GM12878 (cell line): ENCODE results near the gene CFAP61. TPM values are rescaled to one million over a fixed set of nuclear protein-coding genes. Genes with fewer than 3 reads are reported as not detected.

Source experiments
- ATAC-seq: fragments of 200-7000 bp; cut with Tn5 transposase; 3 replicates; pipeline ENCODE4 v1.9.1; 2020; ENCODE audit warnings: mild to moderate bottlenecking, moderate library complexity
- BruUV-seq: library from RNA; stranded (reverse); fragments of 400-500 nt; replicated peaks from 2 replicates; lab custom pipeline; 2021; lab: Mats Ljungman, UMichigan
- CTCF ChIA-PET: fragments of 300-600 bp; sonication (Branson Sonifier 250); formaldehyde crosslinking; extraction: SDS; loops from one replicate; lab custom pipeline; 2021; ENCODE audit warnings: inconsistent platforms; lab: Yijun Ruan, JAX
- POLR2A ChIA-PET: fragments of 350-600 bp; formaldehyde crosslinking; extraction: SDS; loops from one replicate; lab custom pipeline; 2021; ENCODE audit warnings: inconsistent platforms; lab: Charles Lee
- RAD21 ChIA-PET: fragments of 300-600 bp; sonication (Branson Sonifier 250); formaldehyde crosslinking; loops from one replicate; lab custom pipeline; 2023; ENCODE audit warnings: antibody characterized with exemption; ENCODE audit not compliant: unreplicated experiment; lab: Charles Lee
- SMC1A ChIA-PET: fragments of 300-600 bp; sonication (Branson Sonifier 250); formaldehyde crosslinking; loops from one replicate; lab custom pipeline; 2023; ENCODE audit not compliant: unreplicated experiment, uncharacterized antibody; lab: Charles Lee
- DNase-seq: peaks from one replicate; pipeline ENCODE4 v3.0.0-alpha.2; 2011; ENCODE audit warnings: low read depth, low spot score
- FAIRE-seq: peaks from 3 replicates; lab custom pipeline; 2011; peaks lifted over from hg19 to GRCh38; lab: Jason Lieb, UNC
- H2AFZ ChIP-seq: 2 replicates; pipeline ENCODE4 v1.6.0; 2011; ENCODE audit warnings: low read depth, low read length, control low read depth; ENCODE audit not compliant: control insufficient read depth
- H3K27ac ChIP-seq: 2 replicates; pipeline ENCODE4 v1.5.1; 2011; ENCODE audit warnings: control low read depth; ENCODE audit not compliant: control insufficient read depth, insufficient read depth
- H3K27me3 ChIP-seq, 2 experiments: replicated peaks in 1 of 2; 2 replicates each; pipeline versions ENCODE4 v1.6.0 to v1.6.1; 2011; ENCODE audit warnings: low read length in 1 of 2; ENCODE audit not compliant: control insufficient read depth in 2 of 2, insufficient read depth in 2 of 2
- H3K36me3 ChIP-seq, 2 experiments: 2 replicates each; pipeline ENCODE4 v1.5.1; 2011; ENCODE audit warnings: low read length in 1 of 2; ENCODE audit not compliant: control insufficient read depth in 2 of 2, insufficient read depth in 2 of 2
- H3K4me1 ChIP-seq: 2 replicates; pipeline ENCODE4 v1.6.1; 2011; ENCODE audit warnings: mild to moderate bottlenecking, low read length, moderate library complexity, mixed read lengths; ENCODE audit not compliant: control insufficient read depth, insufficient read depth
- H3K4me2 ChIP-seq: 2 replicates; pipeline ENCODE4 v1.6.0; 2011; ENCODE audit warnings: control low read depth; ENCODE audit not compliant: control insufficient read depth, insufficient read depth
- H3K4me3 ChIP-seq: fragments of 200-600 bp; sonication (generic); 2 replicates; pipeline ENCODE4 v1.5.1; 2016
- H3K79me2 ChIP-seq: 2 replicates; pipeline ENCODE4 v1.6.0; 2011; ENCODE audit warnings: low read length; ENCODE audit not compliant: control insufficient read depth, insufficient read depth
- H3K9ac ChIP-seq: 2 replicates; pipeline ENCODE4 v1.8.0; 2011; ENCODE audit warnings: low read length, control low read depth, mixed read lengths; ENCODE audit not compliant: control insufficient read depth, insufficient read depth
- H3K9me3 ChIP-seq: replicated peaks from 3 replicates; pipeline ENCODE4 v1.5.1; 2011; ENCODE audit warnings: mild to moderate bottlenecking, low read length; ENCODE audit not compliant: control insufficient read depth, insufficient read depth
- H4K20me1 ChIP-seq: 2 replicates; pipeline ENCODE4 v1.6.0; 2011; ENCODE audit not compliant: control insufficient read depth, insufficient read depth
- ASH2L ChIP-seq: fragments of 300-600, 200-600 bp; sonication (generic); IDR thresholded peaks from 2 replicates; pipeline ENCODE4 v1.6.1; 2017; ENCODE audit warnings: low read depth, mild to moderate bottlenecking, borderline replicate concordance
- BCL11A ChIP-seq: IDR thresholded peaks from 2 replicates; pipeline ENCODE4 v1.6.1; 2011; ENCODE audit warnings: low read depth, low read length
- MAX ChIP-seq: IDR thresholded peaks from 2 replicates; pipeline ENCODE4 v1.6.1; 2012; ENCODE audit warnings: low read depth, low read length, improper control_type of control experiment
- NBN ChIP-seq: fragments of 450-650 bp; IDR thresholded peaks from 2 replicates; pipeline ENCODE4 v1.6.1; 2016
- NFIC ChIP-seq: IDR thresholded peaks from 2 replicates; pipeline ENCODE4 v1.6.1; 2012; ENCODE audit warnings: low read depth, mild to moderate bottlenecking, inconsistent platforms, low read length, moderate library complexity
- PKNOX1 ChIP-seq: fragments of 450-650 bp; IDR thresholded peaks from 2 replicates; pipeline ENCODE4 v1.6.1; 2016; ENCODE audit warnings: mild to moderate bottlenecking
- RAD51 ChIP-seq: fragments of 450-650 bp; IDR thresholded peaks from 2 replicates; pipeline ENCODE4 v1.6.1; 2016; ENCODE audit warnings: moderate library complexity, mild to moderate bottlenecking, inconsistent platforms
- REST ChIP-seq: IDR thresholded peaks from 2 replicates; pipeline ENCODE4 v1.6.1; 2012; ENCODE audit warnings: mild to moderate bottlenecking, low read depth, low read length
- SPI1 ChIP-seq: IDR thresholded peaks from 2 replicates; pipeline ENCODE4 v1.6.1; 2011; ENCODE audit warnings: low read depth, mild to moderate bottlenecking, low read length, moderate library complexity, borderline replicate concordance; ENCODE audit not compliant: insufficient read depth
- WGBS: methylation state at CpG from one replicate; pipeline ENCODE4 v1.1.6; 2016; ENCODE audit warnings: low lambda C conversion rate; ENCODE audit not compliant: insufficient replicate concordance, insufficient coverage; ENCODE audit errors: missing lambda C conversion rate; 5-methylcytosine and 5-hydroxymethylcytosine counted together
- in situ Hi-C: fragments of 300-500 bp; cut with MboI; formaldehyde crosslinking; loops from 9 replicates; pipeline ENCODE4 v1.14.3; 2018; ENCODE audit warnings: mixed read lengths
- intact Hi-C: fragments of 100-400 bp; cut with micrococcal nuclease; formaldehyde crosslinking; loops from one replicate; pipeline ENCODE4 v1.14.2; 2022; ENCODE audit not compliant: unreplicated experiment
- polyA plus RNA-seq, 11 experiments: library from polyadenylated mRNA; depleted of rRNA in 4 of 11; unstranded in 6 of 11; stranded (reverse) in 5 of 11; fragments of >200 nt; fragmentation: Nextera tagmentation in 4 of 11; fragmentation: Illumina TruSeq in 1 of 11; extraction: Ambion mirVana in 4 of 11; extraction: Trizol in 1 of 11; gene quantifications; 1 replicate in 1 of 11; 2 replicates in 10 of 11; pipeline versions ENCODE4 v1.2.1 to v1.2.3, GENCODE V29; 2011 to 2016; ENCODE audit warnings: inconsistent platforms in 2 of 11, missing spikeins in 2 of 11, low read depth in 1 of 11
- total RNA-seq, 4 experiments: library from RNA; depleted of rRNA in 3 of 4; stranded (reverse); fragments of >200 nt in 3 of 4; fragmentation: Illumina TruSeq in 1 of 4; extraction: Trizol in 1 of 4; gene quantifications; 2 replicates each; pipeline versions ENCODE4 v1.2.1 to v1.2.3, GENCODE V29; 2013 to 2021

Gene CFAP61
- total and polyA plus RNA-seq, 10 of the 15 experiments (the other 5 are each of a cell fraction or from before 2014, with no cell fraction given): 0.11 to 0.41 (median 0.24) TPM; not detected in 7

GRCh38 chr20:20036756-20037155, 15.6 kb upstream of the CFAP61 start:
- H3K4me2 ChIP-seq: no peak overlapping the region
- in situ Hi-C loops: no loop called here
- DNase-seq: no peak
- no peak overlapping the region for H3K27ac ChIP-seq
- H3K4me1 ChIP-seq: no peaks in the 10 kb centered on the region
- 68% methylated on average over 3 of the region's 3 CpGs for WGBS
- ChIA-PET CTCF (interaction anchor here (0.9 kb wide), 1 partner anchor 18 kb away, joined by 3 read pairs; no protein-coding TSS in a partner anchor), RAD21 (no interaction called here)
- TF ChIP-seq MAX: no peak
- TF ChIP-seq REST: no peak
- TF ChIP-seq ASH2L: no peak
- no peak for TF ChIP-seq NBN
- no peak for TF ChIP-seq NFIC
- TF ChIP-seq PKNOX1: no peak
- TF ChIP-seq BCL11A: no peak
- no peak for TF ChIP-seq SPI1
- no peak for TF ChIP-seq RAD51
- TF ChIP-seq, all 136 proteins: peak for 0
- peaks cover 5 to 35% of the 10 kb centered on the region in 2 experiments for H3K36me3 ChIP-seq
- no peak overlapping the region for H3K4me3 ChIP-seq
- H3K9ac ChIP-seq: no peak overlapping the region
- H3K79me2 ChIP-seq: no peaks in the 10 kb centered on the region
- FAIRE-seq (no peak), ATAC-seq (no peak)
- POLR2A ChIA-PET: no interaction called here
- no peaks in the 10 kb centered on the region for H3K27me3 ChIP-seq
- no peaks in the 10 kb centered on the region for H3K9me3 ChIP-seq
- SMC1A ChIA-PET: interaction anchor here (1.5 kb wide), 1 partner anchor 8 kb away, joined by 3 read pairs; no protein-coding TSS in a partner anchor
- H2AFZ ChIP-seq: no peak overlapping the region
- no TSS peak for BruUV-seq
- no peaks in the 10 kb centered on the region for H4K20me1 ChIP-seq
- intact Hi-C loops: no loop called here
